Right lobe of liver (tissue), 6 donors: ENCODE data around the gene FLAD1. TPM values are rescaled to one million over a fixed set of nuclear protein-coding genes. Genes with fewer than 3 reads are reported as not detected.

Source experiments
- ATAC-seq, 4 donors: fragments of 200-7000 bp; cut with Tn5 transposase; one replicate each; pipeline ENCODE4 v1.9.1; 2020; ENCODE audit warnings: mild to moderate bottlenecking in 4 of 4, moderate library complexity in 4 of 4
- DNase-seq, 3 donors: peaks; one replicate each; pipeline ENCODE4 v3.0.0-alpha.2; 2020
- H3K27ac ChIP-seq, 3 donors: fragments of 200-600 bp; one replicate each; pipeline ENCODE4 v1.8.0; 2022
- H3K27me3 ChIP-seq, 2 donors: fragments of 200-600 bp; one replicate each; pipeline ENCODE4 v1.8.0; 2022
- H3K36me3 ChIP-seq, 4 donors: fragments of 200-600 bp; sonication (generic) in 1 of 4; one replicate each; pipeline versions ENCODE4 v1.5.1 to v1.8.0; 2017 to 2022; ENCODE audit warnings: control low read depth in 1 of 4
- H3K4me1 ChIP-seq, 4 donors: fragments of 200-600 bp; sonication (generic) in 1 of 4; one replicate each; pipeline versions ENCODE4 v1.5.1 to v1.8.0; 2017 to 2022; ENCODE audit warnings: control low read depth in 1 of 4
- H3K4me3 ChIP-seq, 3 donors: fragments of 200-600 bp; one replicate each; pipeline ENCODE4 v1.8.0; 2022
- H3K9me3 ChIP-seq, 4 donors: fragments of 200-600 bp; sonication (generic) in 1 of 4; one replicate each; pipeline versions ENCODE4 v1.5.1 to v1.8.0; 2017 to 2022; ENCODE audit warnings: control low read depth in 1 of 4
- POLR2A ChIP-seq: fragments of 450-650 bp; IDR thresholded peaks from one replicate; pipeline ENCODE4 v1.6.1; 2017; ENCODE audit warnings: antibody characterized with exemption, mild to moderate bottlenecking
- WGBS: methylation state at CpG from one replicate; pipeline ENCODE4 v1.1.6; 2018; ENCODE audit warnings: low coverage, low lambda C conversion rate; ENCODE audit not compliant: insufficient coverage; ENCODE audit errors: missing lambda C conversion rate; 5-methylcytosine and 5-hydroxymethylcytosine counted together
- intact Hi-C, 2 donors: fragments of 100-400 bp; cut with DNase I; formaldehyde crosslinking; loops; one replicate each; pipeline versions ENCODE4 v1.11.2 to v1.14.1; 2022
- total RNA-seq, 6 experiments: library from RNA; depleted of rRNA in 2 of 6; stranded (reverse); fragments of >200 nt in 2 of 6; fragmentation: NEBNext Ultra II Directional in 3 of 6; extraction: Animal tissue kit (Norgen Biotek cat#: 25700) in 3 of 6; gene quantifications; one replicate each; pipeline versions ENCODE4 v1.1.0 to v1.2.4, GENCODE V29; 2016 to 2023
- TF ChIP-seq, protein P1 (sequence below), 4 donors: fragments of 200-600 bp in 3 of 4; fragments of 450-650 bp in 1 of 4; IDR thresholded peaks; one replicate each; pipeline versions ENCODE4 v1.5.1 to v1.8.0; 2016 to 2022; ENCODE audit warnings: antibody characterized with exemption in 4 of 4, mild to moderate bottlenecking in 2 of 4
- donor health status: DM: no; HTN: yes; CAD: no.
- donor health status: DM: no; HTN: no; CAD: no.
- donor health status: DM: no; HTN: no; CAD: no.
- donor health status: DM: no; HTN: yes; CAD: no.
- donor health status: DM: no; HTN: yes; CAD: no.

FLAD1 gene
- total RNA-seq, 6 experiments from 2014 or later, result 18.3 to 33.1 (median 24.6) TPM

DNA sequence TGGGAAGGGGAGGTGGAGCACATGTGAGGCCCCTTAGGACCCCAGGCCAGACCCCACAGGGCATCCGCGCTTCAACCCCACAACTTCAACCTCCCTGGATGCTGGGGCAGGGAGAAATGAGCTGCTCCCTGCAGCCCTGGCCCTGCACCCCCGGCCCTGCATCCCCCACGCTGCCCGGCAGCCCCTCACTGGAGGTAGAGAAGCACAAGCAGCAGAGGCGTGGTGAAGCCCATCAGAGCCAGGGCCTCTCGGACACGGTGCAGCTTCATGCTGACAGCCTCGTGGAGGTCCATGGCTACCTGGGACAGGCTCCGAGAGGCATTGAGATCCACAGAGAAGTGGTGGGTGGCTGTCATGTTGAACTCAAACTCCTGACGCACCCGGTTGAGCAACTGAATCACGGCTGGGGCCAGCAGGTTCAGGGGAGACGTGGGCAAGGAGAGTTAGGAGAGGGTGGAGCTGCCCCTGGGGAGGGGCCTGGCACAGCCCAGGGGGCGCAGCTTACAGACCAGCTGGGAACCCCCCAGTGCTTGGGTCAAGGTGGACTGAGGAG lies 47.2 kb downstream of the FLAD1 start:
- no peaks in the 10 kb centered on the region for H3K27me3 ChIP-seq
- ATAC-seq, result no peak
- intact Hi-C loops, result no loop called here
- H3K9me3 ChIP-seq, result no peaks in the 10 kb centered on the region
- no CpG with 5 or more reads among the region's 15 CpGs for WGBS
- H3K27ac ChIP-seq, result no peak overlapping the region
- H3K36me3 ChIP-seq, result no peaks in the 10 kb centered on the region
- peaks cover 0 to 4% (median 0%) of the 10 kb centered on the region in 4 donors for H3K4me1 ChIP-seq
- TF ChIP-seq, protein P1, sequence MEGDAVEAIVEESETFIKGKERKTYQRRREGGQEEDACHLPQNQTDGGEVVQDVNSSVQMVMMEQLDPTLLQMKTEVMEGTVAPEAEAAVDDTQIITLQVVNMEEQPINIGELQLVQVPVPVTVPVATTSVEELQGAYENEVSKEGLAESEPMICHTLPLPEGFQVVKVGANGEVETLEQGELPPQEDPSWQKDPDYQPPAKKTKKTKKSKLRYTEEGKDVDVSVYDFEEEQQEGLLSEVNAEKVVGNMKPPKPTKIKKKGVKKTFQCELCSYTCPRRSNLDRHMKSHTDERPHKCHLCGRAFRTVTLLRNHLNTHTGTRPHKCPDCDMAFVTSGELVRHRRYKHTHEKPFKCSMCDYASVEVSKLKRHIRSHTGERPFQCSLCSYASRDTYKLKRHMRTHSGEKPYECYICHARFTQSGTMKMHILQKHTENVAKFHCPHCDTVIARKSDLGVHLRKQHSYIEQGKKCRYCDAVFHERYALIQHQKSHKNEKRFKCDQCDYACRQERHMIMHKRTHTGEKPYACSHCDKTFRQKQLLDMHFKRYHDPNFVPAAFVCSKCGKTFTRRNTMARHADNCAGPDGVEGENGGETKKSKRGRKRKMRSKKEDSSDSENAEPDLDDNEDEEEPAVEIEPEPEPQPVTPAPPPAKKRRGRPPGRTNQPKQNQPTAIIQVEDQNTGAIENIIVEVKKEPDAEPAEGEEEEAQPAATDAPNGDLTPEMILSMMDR (IDR thresholded peaks at IDR 0.05), result no peak
- TF ChIP-seq POLR2A, result no peak
- no peak overlapping the region for H3K4me3 ChIP-seq
- DNase-seq, result no peak

DNA sequence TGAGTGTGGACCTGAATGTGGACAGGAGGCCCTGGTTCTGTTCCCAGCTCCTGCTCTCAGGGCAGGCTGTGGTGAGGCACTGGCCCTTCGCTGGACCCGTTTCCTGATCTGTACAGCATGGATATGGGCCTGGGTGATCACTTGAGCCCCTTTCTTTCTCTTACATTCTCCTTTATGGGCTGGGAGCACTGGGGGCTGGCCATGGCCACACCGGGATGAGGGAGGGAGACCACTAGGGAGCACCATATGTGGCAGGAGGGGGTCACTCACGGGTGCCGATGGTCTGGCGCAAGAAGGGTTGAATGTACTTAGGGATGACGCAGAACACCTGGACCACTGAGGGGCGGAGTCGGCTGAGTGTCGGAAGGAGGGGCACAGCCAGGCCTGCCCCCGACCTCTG lies 47.8 kb downstream of the FLAD1 start:
- Histone ChIP-seq H3K36me3 (no peaks in the 10 kb centered on the region), H3K27me3 (no peaks in the 10 kb centered on the region), H3K4me3 (no peak overlapping the region), H3K4me1 (no peaks in the 10 kb centered on the region), H3K27ac (no peak overlapping the region), H3K9me3 (no peaks in the 10 kb centered on the region)
- intact Hi-C loops, result no loop called here
- DNase-seq, result no peak
- 84% methylated on average over 7 of the region's 11 CpGs for WGBS
- TF ChIP-seq, protein P1 (IDR thresholded peaks at IDR 0.05), result no peak
- TF ChIP-seq POLR2A, result no peak
- no peak for ATAC-seq

DNA sequence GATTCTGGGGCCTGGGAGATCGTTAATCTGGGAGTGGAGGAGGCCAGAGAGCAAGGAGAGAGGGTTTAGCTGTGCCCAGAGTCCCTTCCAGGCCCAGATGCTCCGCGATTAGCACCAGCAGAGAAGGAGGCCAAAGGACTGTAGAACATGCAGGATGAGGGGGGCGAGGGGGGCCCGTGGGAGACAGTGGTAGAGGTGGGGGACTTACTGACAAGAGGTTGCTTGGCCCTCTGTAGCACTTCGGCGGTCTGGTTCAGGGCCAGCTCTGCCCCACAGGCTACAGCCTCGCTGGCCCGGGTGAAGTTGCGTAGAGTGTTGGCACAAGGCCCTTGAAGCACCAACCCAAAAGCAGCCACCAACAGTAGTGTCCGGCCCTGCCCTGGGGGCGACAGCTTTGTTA lies 49.7 kb downstream of the FLAD1 start:
- TF ChIP-seq, protein P1 (IDR thresholded peaks at IDR 0.05), result no peak
- no peak for TF ChIP-seq POLR2A
- no peak for DNase-seq

DNA sequence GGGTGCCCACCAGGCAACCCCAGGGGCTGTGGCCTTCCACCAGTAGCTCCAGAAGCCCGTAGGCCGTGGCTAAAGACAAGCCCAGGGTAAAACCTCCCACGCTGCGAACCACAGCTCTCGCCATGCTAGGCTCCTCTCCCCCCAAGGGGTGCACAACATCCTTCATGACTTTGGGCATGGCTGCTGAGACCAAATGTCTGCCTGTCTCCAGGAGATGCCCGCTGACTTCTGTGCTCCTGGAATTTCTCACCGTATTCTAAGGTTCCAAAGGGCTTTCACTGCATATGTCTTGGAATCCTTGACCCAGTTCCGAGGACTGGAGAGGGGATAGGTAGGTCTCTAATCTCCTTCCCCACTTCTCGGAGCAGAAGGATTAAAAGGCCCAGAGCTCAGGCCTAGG lies 50.4 kb downstream of the FLAD1 start, which contains the start of the genes DCST1 and DCST2:
DCST1 (plus strand) TSS at position 301 of the 400 bp plus-strand sequence. CDS start 213 bp downstream, outside the sequence.
DCST2 (minus strand) TSS at position 258 of the 400 bp plus-strand sequence; CDS start at position 178, 80 bp downstream.
- peaks cover 0 to 5% (median 2%) of the 10 kb centered on the region in 4 donors for H3K4me1 ChIP-seq
- H3K27ac ChIP-seq, result no peak within 1 kb of the TSS
- no peaks in the 10 kb centered on the region for H3K9me3 ChIP-seq
- DNase-seq (no peak), ATAC-seq (no peak)
- no peaks in the 10 kb centered on the region for H3K27me3 ChIP-seq
- TF ChIP-seq, protein P1 (IDR thresholded peaks at IDR 0.05), result no peak
- TF ChIP-seq POLR2A, result no peak
- H3K36me3 ChIP-seq, result no peaks in the 10 kb centered on the region
- 88% methylated on average over 1 of the region's 9 CpGs for WGBS
- intact Hi-C loops, result no loop called here
- H3K4me3 ChIP-seq, result no peak within 1 kb of the TSS

More for the DNA sequence above, 49.7 kb downstream of the FLAD1 start:
- H3K27me3 ChIP-seq, result no peaks in the 10 kb centered on the region
- H3K4me1 ChIP-seq, result no peaks in the 10 kb centered on the region
- no peak overlapping the region for H3K4me3 ChIP-seq
- 86% methylated on average over 3 of the region's 12 CpGs for WGBS
- no peaks in the 10 kb centered on the region for H3K9me3 ChIP-seq
- intact Hi-C loops, result no loop called here
- no peak for ATAC-seq
- no peak overlapping the region for H3K27ac ChIP-seq
- no peaks in the 10 kb centered on the region for H3K36me3 ChIP-seq
